Measurements from ENCODE around the gene RAB33B. TPM values are rescaled to one million over a fixed set of nuclear protein-coding genes. Genes with fewer than 3 reads are reported as not detected.
"Not testable (repeated sequence)": the region's sequence is repeated elsewhere in the genome, so short reads cannot be mapped to it uniquely, and the experiment has no call there.

The RAB33B gene
- total and polyA plus RNA-seq, 4 donors: 3.8 to 24.8 (median 7.0) TPM

DNA sequence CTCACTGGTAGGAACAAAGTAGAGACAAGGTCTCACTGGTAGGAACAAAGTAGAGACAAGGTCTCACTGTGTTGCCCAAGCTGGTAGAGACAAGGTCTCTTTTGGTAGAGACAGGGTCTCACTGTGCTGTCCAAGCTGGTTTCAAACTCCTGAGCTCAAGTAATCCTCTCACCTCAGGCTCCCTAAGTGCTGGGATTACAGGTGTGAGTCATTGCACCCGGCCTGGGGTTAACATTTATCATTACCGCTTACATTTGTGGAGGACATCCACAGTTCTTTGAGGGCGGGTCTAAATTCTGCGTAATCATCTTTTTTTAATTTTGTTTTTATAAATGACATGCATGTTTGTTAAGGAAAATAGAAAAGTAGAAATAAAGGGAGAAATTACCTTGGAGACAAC is 12.0 kb downstream of the RAB33B start:
- 71 to 74% methylated on average over 4 of the region's 4 CpGs for WGBS, 2 donors
- no peak overlapping the region for H3K9ac ChIP-seq (ENCODE audit: insufficient read depth in 1 of 2, low read length in 2 of 2)
- H3K4me3 ChIP-seq: no peak overlapping the region
- no peak for DNase-seq
- no peaks in the 10 kb centered on the region for H3K27me3 ChIP-seq (ENCODE audit: control insufficient read depth in 3 of 3, insufficient read depth in 3 of 3, low read length in 2 of 3)
- H3K36me3 ChIP-seq (ENCODE audit: control insufficient read depth in 4 of 4, insufficient read depth in 4 of 4, low read length in 4 of 4): peaks cover 0 to 1% (median 0%) of the 10 kb centered on the region in 4 donors
- peaks cover 0 to 3% (median 0%) of the 10 kb centered on the region in 4 donors for H3K9me3 ChIP-seq (ENCODE audit: control insufficient read depth in 4 of 4, insufficient read depth in 3 of 4, low read length in 3 of 4)
- ATAC-seq (ENCODE audit: insufficient read depth, low FRiP score): no peak
- H3K27ac ChIP-seq (ENCODE audit: low read depth in 1 of 2, low read length in 1 of 2): no peak overlapping the region
- TF ChIP-seq, protein P1, sequence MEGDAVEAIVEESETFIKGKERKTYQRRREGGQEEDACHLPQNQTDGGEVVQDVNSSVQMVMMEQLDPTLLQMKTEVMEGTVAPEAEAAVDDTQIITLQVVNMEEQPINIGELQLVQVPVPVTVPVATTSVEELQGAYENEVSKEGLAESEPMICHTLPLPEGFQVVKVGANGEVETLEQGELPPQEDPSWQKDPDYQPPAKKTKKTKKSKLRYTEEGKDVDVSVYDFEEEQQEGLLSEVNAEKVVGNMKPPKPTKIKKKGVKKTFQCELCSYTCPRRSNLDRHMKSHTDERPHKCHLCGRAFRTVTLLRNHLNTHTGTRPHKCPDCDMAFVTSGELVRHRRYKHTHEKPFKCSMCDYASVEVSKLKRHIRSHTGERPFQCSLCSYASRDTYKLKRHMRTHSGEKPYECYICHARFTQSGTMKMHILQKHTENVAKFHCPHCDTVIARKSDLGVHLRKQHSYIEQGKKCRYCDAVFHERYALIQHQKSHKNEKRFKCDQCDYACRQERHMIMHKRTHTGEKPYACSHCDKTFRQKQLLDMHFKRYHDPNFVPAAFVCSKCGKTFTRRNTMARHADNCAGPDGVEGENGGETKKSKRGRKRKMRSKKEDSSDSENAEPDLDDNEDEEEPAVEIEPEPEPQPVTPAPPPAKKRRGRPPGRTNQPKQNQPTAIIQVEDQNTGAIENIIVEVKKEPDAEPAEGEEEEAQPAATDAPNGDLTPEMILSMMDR (IDR thresholded peaks at IDR 0.05; ENCODE audit: control extremely low read depth, extremely low read depth): no peak
- peaks cover 0 to 6% (median 0%) of the 10 kb centered on the region in 5 donors for H3K4me1 ChIP-seq (ENCODE audit: control insufficient read depth in 5 of 5, insufficient read depth in 5 of 5, low read length in 5 of 5)

DNA sequence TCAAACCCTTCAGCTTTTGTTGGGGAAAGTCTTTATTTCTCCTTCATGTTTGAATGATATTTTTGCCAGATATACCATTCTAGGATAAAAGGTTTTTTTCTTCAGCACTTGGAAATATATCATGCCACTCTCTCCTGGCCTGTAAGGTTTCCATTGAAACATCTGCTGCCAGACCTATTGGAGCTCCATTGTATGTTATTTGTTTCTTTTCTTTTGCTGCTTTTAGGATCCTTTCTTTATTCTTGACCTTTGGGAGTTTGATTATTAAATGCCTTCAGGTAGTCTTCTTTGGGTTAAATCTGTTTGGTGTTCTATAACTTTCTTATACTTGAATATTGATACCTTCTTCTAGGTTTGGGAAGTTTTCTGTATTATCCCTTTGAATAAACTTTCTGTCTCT is 14.8 kb downstream of the RAB33B start:
- H3K27ac ChIP-seq (ENCODE audit: low read depth in 1 of 2, low read length in 1 of 2); H3K9ac ChIP-seq (ENCODE audit: insufficient read depth in 1 of 2, low read length in 2 of 2); ATAC-seq (ENCODE audit: insufficient read depth, low FRiP score); H3K4me1 ChIP-seq (ENCODE audit: control insufficient read depth in 5 of 5, insufficient read depth in 5 of 5, low read length in 5 of 5); H3K9me3 ChIP-seq (ENCODE audit: control insufficient read depth in 4 of 4, insufficient read depth in 3 of 4, low read length in 3 of 4); H3K4me3 ChIP-seq; H3K27me3 ChIP-seq (ENCODE audit: control insufficient read depth in 3 of 3, insufficient read depth in 3 of 3, low read length in 2 of 3); DNase-seq: not testable (repeated sequence)
- peaks cover 2 to 11% (median 7%) of the 10 kb centered on the region in 4 donors for H3K36me3 ChIP-seq (ENCODE audit: control insufficient read depth in 4 of 4, insufficient read depth in 4 of 4, low read length in 4 of 4)

GRCh38 chr4:139469216-139469615 is 15.3 kb downstream of the RAB33B start:
- DNase-seq (no peak), ATAC-seq (ENCODE audit: insufficient read depth, low FRiP score) (no peak)
- Histone ChIP-seq H3K27me3 (ENCODE audit: control insufficient read depth in 3 of 3, insufficient read depth in 3 of 3, low read length in 2 of 3) (no peaks in the 10 kb centered on the region), H3K9ac (ENCODE audit: insufficient read depth in 1 of 2, low read length in 2 of 2) (no peak overlapping the region), H3K4me3 (no peak overlapping the region), H3K4me1 (ENCODE audit: control insufficient read depth in 5 of 5, insufficient read depth in 5 of 5, low read length in 5 of 5) (peaks cover 0 to 6% (median 0%) of the 10 kb centered on the region in 5 donors), H3K27ac (ENCODE audit: low read depth in 1 of 2, low read length in 1 of 2) (no peak overlapping the region), H3K9me3 (ENCODE audit: control insufficient read depth in 4 of 4, insufficient read depth in 3 of 4, low read length in 3 of 4) (peaks cover 0 to 3% (median 0%) of the 10 kb centered on the region in 4 donors), H3K36me3 (ENCODE audit: control insufficient read depth in 4 of 4, insufficient read depth in 4 of 4, low read length in 4 of 4) (peaks cover 2 to 11% (median 7%) of the 10 kb centered on the region in 4 donors)
- WGBS, 2 donors: 95 to 97% methylated on average over 2 of the region's 2 CpGs
- TF ChIP-seq, protein P1 (IDR thresholded peaks at IDR 0.05; ENCODE audit: control extremely low read depth, extremely low read depth): no peak

- no peak for ATAC-seq (ENCODE audit: insufficient read depth, low FRiP score)
- H3K27ac ChIP-seq (ENCODE audit: low read depth in 1 of 2, low read length in 1 of 2): no peak overlapping the region
- WGBS, 2 donors: 90% methylated on average over 1 of the region's 1 CpG
- peaks cover 0 to 6% (median 0%) of the 10 kb centered on the region in 5 donors for H3K4me1 ChIP-seq (ENCODE audit: control insufficient read depth in 5 of 5, insufficient read depth in 5 of 5, low read length in 5 of 5)
- no peaks in the 10 kb centered on the region for H3K27me3 ChIP-seq (ENCODE audit: control insufficient read depth in 3 of 3, insufficient read depth in 3 of 3, low read length in 2 of 3)
- peaks cover 2 to 11% (median 7%) of the 10 kb centered on the region in 4 donors for H3K36me3 ChIP-seq (ENCODE audit: control insufficient read depth in 4 of 4, insufficient read depth in 4 of 4, low read length in 4 of 4)
- no peak overlapping the region for H3K9ac ChIP-seq (ENCODE audit: insufficient read depth in 1 of 2, low read length in 2 of 2)
- no peak overlapping the region for H3K4me3 ChIP-seq
- no peak for DNase-seq
- TF ChIP-seq, protein P1 (IDR thresholded peaks at IDR 0.05; ENCODE audit: control extremely low read depth, extremely low read depth): no peak
- peaks cover 0 to 3% (median 0%) of the 10 kb centered on the region in 4 donors for H3K9me3 ChIP-seq (ENCODE audit: control insufficient read depth in 4 of 4, insufficient read depth in 3 of 4, low read length in 3 of 4)
Measured at GRCh38 chr4:139469869-139470268, 15.9 kb downstream of the RAB33B start.
